HG03432 (cell line): ENCODE results near the gene DDX59.
"Not testable (repeated sequence)": the region's sequence is repeated elsewhere in the genome, so short reads cannot be mapped to it uniquely, and the experiment has no call there.

Source experiments
- ATAC-seq: cut with Tn5 transposase; IDR thresholded peaks from one replicate; pipeline ENCODE4 v1.9.1; 2021; ENCODE audit warnings: mild to moderate bottlenecking, moderate library complexity; ENCODE audit not compliant: unreplicated experiment

Gene DDX59

GRCh38 chr1:200630515-200630899 lies 39.2 kb downstream of the DDX59 start:
- ATAC-seq: not testable (repeated sequence)

DNA sequence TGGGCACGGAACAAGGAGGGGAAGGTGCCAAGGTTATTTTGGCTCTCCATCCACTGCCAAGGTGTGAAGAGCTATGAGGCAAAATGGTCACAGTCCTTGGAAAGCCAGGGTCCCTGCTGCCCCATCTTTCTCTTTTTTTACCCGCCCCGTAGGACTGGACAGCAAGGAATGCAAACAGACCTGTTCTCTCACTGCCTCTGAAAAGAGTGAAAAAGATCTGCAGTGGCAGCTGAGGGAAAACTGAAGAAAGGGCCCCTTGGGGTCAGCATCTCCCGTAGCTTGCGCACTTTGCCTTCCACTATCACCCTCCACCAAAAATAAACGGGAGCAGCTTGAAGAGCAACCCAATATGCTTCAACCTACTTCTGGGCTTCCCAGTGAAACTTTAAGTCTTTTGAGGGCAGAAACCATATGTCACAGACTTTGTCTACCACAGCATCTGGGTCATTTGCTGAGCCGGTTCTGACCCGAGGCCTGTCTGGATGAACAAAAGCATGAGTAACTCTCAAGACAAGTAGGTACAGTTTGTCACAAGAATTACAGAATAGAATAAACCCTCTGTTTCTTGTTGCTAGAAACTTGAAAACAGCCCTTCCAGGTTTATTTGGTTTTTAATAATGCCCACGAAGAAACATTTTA lies 39.7 kb downstream of the DDX59 start:
- ATAC-seq: no peak

DNA sequence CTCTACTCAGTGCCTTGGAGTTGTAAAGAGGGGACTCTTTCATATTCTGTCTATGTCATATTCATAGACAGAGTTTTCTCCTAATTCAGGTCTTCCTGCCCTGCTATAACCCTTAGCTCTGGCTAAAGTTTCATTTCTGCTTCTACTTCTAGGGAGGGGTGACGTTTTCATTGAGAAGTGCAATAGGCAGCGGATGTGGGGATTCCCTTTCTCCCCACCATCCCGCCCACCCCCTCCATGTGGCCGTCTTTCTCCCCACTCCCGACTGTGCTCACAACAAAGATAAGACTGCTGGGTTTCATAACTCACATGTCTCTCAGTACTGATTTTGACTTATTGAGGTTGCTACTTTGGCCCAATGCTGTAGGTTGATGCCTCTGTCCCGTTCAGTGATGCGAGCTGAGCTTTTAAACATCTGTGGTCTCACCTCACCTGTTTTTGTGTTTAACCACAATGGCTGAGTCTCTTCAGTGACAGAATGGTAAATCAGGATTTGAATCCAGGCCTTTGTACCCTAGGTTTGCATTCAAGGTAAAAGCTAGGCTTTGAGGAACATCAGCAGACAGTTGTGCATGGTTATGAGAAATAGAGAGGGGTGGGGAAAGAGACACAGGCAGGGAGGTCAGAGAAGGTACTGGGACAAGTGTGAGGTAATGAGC lies 41.4 kb downstream of the DDX59 start:
- peak; percentile 84 for ATAC-seq

GRCh38 chr1:200627575-200628222 lies 42.0 kb downstream of the DDX59 start:
- no peak for ATAC-seq

GRCh38 chr1:200626853-200627534 lies 42.7 kb downstream of the DDX59 start:
- no peak for ATAC-seq

DNA sequence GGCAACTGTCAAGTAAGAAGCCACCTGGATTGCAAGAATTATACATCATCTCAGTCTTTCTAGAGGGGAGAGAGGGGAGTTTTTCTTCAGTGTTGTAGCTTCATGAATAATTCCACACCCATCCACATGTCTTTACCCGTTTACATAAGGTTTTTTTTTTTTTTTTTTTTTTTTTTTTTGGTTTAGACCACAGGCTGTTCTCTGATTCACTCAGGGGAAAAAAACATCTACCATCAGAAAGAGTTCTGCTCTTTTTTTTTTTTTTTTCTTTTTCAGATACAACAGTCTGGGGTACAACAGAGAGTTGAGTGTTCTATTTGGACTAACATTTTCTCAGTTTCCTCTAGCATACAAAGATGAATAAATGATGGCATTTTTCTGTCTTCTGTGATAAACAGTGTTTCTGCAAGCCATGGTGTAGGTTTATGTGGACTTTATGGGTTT lies 44.3 kb downstream of the DDX59 start:
- peak; percentile 25 for ATAC-seq

- no peak for ATAC-seq
Observed at GRCh38 chr1:200624679-200625335, 44.9 kb downstream of the DDX59 start.

DNA sequence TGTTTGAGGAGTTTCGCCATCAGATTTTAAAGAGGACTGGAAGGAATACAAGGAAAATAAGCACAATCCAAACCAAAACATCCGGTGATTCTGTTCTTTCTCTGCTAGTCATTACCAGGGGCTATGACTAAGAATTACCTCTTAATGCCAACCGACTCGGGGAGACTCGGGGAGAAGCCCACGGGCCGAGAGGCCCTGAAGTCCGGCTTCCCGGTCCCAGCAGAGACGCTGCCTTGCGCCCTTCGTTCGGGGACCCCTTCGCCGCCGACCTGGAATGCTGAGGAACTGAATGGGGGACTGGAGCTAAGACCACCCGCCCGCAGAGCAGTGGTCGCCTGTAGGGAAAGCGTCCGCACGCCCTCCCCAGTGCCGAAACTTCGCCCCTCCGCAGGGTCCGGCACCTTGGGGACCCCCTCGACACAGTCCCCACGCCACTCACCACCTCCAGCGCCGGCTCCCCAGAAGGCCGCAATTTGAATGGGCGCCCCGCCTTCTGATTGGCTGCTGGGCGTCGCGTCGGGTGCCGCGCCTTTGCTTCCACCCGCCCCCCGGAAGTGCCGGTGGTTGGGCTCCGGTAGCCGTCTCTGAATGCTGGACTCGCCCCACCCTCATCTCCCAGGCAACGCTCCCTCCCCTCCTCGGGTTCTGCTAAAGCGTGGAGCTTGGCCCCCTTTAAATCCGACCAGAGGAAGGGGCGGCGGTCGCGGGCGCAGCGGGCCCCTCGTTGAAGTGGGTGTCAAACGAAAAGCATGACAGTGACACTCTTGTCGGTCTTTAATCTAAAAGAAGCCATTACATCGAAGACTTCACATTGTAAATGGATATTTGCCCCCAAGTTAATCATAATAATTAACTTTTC lies 49.2 kb downstream of the DDX59 start, which contains the start of gene KIF14:
Gene KIF14, minus strand, starts transcription at position 479 of the 859 bp plus-strand sequence. CDS start 2,028 bp downstream, outside the sequence.
- ATAC-seq: peak; percentile 95

- no peak for ATAC-seq
Observed at GRCh38 chr1:200619894-200620272, 49.8 kb downstream of the DDX59 start.

GRCh38 chr1:200610846-200611245 lies 58.9 kb downstream of the DDX59 start:
- ATAC-seq: no peak

DNA sequence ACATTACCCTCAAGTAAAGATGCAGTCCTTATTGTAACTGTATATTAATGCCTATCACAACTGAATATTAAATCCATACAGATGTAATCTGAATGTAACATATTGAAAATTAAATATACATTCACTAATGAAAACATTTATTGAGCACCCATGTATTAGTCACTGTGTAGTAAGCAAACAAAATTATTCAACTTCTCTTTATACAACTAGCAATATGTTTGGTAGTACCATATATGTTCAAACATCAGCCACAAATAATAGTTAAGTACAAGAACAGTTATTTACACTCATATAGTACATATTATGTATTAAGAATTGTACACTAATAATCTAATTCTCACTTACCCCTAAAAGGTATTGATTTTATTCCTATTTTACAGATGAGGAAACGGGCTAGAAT lies 67.1 kb downstream of the DDX59 start:
- no peak for ATAC-seq
